Measurements from ENCODE around the gene RPS2. TPM values are rescaled to one million over a fixed set of nuclear protein-coding genes. Genes with fewer than 3 reads are reported as not detected.

Gene RPS2
- total RNA-seq, 2 donors from 2014 or later = 1,131 to 1,263 TPM

DNA sequence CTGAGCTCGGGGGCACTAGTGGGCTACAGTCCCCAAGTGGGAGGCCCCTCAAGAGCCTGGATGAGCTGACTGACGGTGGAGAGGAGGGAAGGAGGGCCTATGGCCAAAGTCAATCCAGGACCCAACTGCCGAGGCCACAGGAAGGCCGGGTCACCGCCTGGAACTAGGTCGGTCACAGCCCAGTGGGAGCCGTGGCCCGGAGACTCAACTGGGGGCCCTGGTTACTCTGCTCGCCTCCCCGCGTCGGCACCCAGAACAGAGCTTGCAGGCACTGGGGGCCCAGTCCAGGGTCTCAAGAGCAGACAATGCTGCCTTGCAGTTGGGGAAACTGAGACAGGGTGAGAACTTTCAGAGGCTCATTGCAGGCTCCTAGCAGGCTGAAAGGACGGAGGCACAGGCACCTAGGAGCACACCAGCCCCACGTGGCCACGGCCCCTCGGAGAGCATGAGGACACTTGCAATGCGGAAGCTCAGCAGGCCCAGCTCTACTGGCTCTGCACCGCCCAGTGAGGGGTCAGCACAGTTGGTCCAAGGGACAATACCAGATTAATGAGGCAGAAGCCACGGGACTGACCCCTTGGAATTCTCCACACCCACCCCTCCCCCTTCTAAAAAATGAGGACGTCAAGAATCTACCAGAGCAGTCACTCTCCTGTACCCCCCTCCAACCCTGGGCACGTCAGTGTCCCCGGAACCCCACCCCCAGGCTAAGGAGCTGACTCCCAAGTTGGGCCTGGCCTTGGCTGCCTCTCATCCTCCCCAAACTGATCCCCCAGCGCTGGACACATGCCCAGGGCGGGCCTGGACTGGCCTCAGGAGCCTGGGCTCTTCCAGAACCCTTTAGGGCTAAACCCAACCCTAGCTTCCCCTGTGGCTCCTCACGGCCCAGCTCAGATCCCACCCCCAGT, 48.6 kb downstream of the RPS2 start:
- intact Hi-C loops (cut with DNase I) = no loop called here

DNA sequence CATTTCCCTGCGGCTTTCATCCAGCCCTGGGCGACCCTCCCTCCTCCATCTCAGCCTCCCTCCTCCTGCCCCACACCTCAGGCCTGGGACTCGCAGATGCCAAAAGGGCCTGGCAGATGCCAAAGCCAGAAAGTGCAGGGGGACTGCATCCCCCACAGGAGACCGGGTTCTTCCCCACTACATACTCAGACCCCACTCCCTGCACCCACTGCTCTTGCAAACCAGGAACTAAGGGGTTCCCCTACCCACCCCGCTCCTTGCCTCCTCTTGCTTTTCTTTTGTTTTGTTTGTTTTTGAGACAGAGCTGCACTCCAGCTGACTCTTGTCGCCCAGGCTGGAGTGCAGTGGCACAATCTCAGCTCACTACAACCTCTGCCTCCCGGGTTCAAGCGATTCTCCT, 49.6 kb downstream of the RPS2 start:
- DNase-seq (ENCODE audit: low spot score) = no peak
- intact Hi-C loops (cut with DNase I) = no loop called here

More for the DNA sequence above, 48.6 kb downstream of the RPS2 start:
- DNase-seq (ENCODE audit: low spot score) = no peak

DNA sequence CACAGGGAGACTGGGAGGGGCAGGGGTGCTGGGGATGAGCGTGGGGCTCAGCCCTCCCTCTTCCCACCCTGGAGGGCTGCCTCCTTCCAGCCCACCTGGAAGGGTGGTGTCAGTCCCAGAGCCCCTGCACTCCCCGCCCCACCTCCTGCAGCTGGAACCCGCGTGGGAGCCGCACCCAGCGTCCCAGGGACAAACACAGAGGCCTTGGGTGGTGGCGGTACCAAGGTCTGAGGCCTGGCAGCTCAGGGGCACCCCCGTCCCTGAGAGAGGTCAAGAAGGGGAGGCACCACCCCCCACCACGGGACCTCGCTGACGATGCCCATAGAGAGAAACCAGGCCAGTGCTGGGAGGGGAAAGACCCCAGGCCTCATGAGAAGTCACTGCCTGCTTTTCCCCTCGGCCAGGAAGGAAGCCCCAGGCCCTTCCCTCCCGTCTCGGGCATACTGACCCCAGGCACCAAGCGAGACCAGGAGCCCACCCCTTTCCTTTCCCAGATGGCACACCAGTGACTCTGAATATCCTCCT, 50.5 kb downstream of the RPS2 start:
- intact Hi-C loops (cut with DNase I) = no loop called here
- DNase-seq (ENCODE audit: low spot score) = no peak

DNA sequence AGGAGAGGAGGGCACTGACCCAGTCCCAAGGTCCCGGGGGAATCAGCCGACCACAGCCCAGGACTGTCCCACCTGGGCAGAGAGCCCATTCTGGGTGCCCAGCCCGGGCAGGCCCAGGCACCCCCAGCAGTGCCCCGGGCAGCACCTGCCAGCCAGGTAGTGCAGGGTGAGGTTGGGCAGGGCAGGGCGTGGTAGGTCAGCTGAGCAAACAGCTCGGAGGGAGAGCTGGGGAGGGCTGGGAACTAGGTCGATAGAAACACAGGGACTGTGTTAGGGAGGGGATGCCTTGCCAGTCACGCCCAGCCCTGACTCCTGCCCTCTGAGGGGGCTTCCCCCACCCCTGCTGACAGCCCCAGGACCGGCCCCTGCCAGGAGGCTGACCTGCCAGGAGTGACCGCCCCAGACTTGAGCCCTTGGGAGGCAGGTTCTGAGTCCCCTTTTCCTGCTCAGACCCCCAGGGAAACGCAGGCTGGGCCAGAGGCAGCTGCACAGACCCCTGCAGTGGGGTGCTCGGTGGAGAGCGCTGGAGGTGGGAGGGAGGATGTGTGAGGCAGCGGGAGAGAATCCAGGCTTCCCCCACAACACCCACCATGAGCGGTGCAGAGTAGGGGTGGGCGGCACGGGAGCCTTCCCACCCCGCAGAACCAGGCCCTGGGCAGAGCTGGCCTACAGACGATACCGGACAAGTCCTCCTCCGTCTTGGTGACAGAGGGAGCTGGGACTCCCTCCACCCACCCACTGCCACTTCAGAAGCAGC, 51.1 kb downstream of the RPS2 start:
- intact Hi-C loops (cut with DNase I) = no loop called here
- DNase-seq (ENCODE audit: low spot score) = no peak

DNA sequence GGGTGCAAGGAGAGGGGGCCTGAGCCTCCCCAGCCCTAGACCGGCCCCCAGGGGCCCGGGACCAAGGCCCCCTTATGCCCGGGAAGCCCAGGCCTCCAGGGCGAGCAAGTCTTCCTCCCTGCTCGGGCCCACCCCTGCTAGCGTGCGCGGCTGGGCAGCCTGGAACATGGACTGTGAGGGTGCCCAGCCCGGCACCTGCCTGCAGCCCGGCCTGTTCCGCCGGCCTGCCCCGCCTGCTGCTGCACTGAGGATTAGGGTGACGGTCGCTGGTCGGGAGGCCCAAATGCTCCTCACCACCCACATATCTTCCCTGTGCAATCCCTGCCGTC, 52.4 kb downstream of the RPS2 start:
- DNase-seq (ENCODE audit: low spot score) = no peak
- intact Hi-C loops (cut with DNase I) = no loop called here

Other genes starting within 250 kb of the RPS2 start
- 10 to 100 TPM; 31.6 to 47.0 TPM for gene NME3, start 193.3 kb downstream of the RPS2 start, total RNA-seq
- gene EME2, start 192.0 kb downstream of the RPS2 start, total RNA-seq = 10 to 100 TPM; 10.2 to 12.0 TPM
- 10 to 100 TPM; 37.3 to 45.8 TPM for gene MRPS34, start 191.7 kb downstream of the RPS2 start, total RNA-seq
- gene SPSB3, start 182.3 kb downstream of the RPS2 start, total RNA-seq = 10 to 100 TPM; 21.7 to 26.7 TPM
- 10 to 100 TPM; 30.4 to 30.9 TPM for gene NUBP2, start 181.9 kb downstream of the RPS2 start, total RNA-seq
- gene IGFALS, start 171.1 kb downstream of the RPS2 start, total RNA-seq = under 1 TPM in 1 of 2 donors, not detected in 1; 0.10 TPM
- gene HAGH, start 138.0 kb downstream of the RPS2 start, total RNA-seq = 10 to 100 TPM; 36.1 to 48.2 TPM
- gene FAHD1, start 137.6 kb downstream of the RPS2 start, total RNA-seq = 10 to 100 TPM; 14.0 to 17.3 TPM
- not detected for gene MEIOB, start 92.7 kb downstream of the RPS2 start, total RNA-seq
- gene HS3ST6, start 46.4 kb downstream of the RPS2 start, total RNA-seq = not detected
- 10 to 100 TPM; 61.4 to 70.0 TPM for gene MSRB1, start 21.6 kb downstream of the RPS2 start, total RNA-seq
- gene RPL3L, start 10.1 kb downstream of the RPS2 start, total RNA-seq = not detected
- gene NDUFB10, start 5.3 kb downstream of the RPS2 start, total RNA-seq = 100 to 1,000 TPM; 112 to 116 TPM
- gene RNF151, start 2.0 kb upstream of the RPS2 start, total RNA-seq = not detected
- 10 to 100 TPM; 17.6 to 20.1 TPM for gene TBL3, start 7.2 kb upstream of the RPS2 start, total RNA-seq
- not detected for gene NOXO1, start 16.6 kb upstream of the RPS2 start, total RNA-seq
- gene GFER, start 19.4 kb upstream of the RPS2 start, total RNA-seq = 10 to 100 TPM; 15.1 to 16.2 TPM
- gene SYNGR3, start 25.1 kb upstream of the RPS2 start, total RNA-seq = under 1 TPM; 0.33 to 0.83 TPM
- gene ZNF598, start 45.0 kb upstream of the RPS2 start, total RNA-seq = 10 to 100 TPM; 29.4 to 38.7 TPM
- gene NPW, start 55.0 kb upstream of the RPS2 start, total RNA-seq = not detected
- 100 to 1,000 TPM; 115 to 143 TPM for gene NHERF2, start 62.1 kb upstream of the RPS2 start, total RNA-seq
- gene NTHL1, start 83.0 kb upstream of the RPS2 start, total RNA-seq = 10 to 100 TPM in 1 of 2 donors, 1 to 10 TPM in 1; 8.1 to 15.2 TPM
- 10 to 100 TPM; 77.8 to 86.9 TPM for gene TSC2, start 83.2 kb upstream of the RPS2 start, total RNA-seq
- gene PKD1, start 171.1 kb upstream of the RPS2 start, total RNA-seq = 100 to 1,000 TPM; 177 to 181 TPM
- under 1 TPM in 1 of 2 donors, not detected in 1; 0.28 TPM for gene RAB26, start 183.8 kb upstream of the RPS2 start, total RNA-seq
- 10 to 100 TPM; 56.7 to 62.0 TPM for gene TRAF7, start 191.0 kb upstream of the RPS2 start, total RNA-seq
- under 1 TPM in 1 of 2 donors, not detected in 1; 0.05 TPM for gene CASKIN1, start 231.8 kb upstream of the RPS2 start, total RNA-seq
- 10 to 100 TPM; 16.6 to 21.4 TPM for gene MLST8, start 240.6 kb upstream of the RPS2 start, total RNA-seq
- gene BRICD5, start 246.0 kb upstream of the RPS2 start, total RNA-seq = 1 to 10 TPM; 2.1 to 2.6 TPM